Trophoblast cell (in vitro differentiated cells and primary cell): ENCODE data around the gene PANX1.

Experiments
- DNase-seq, 2 donors: peaks; one replicate each; pipeline ENCODE4 v3.0.0-alpha.2; 2016
- H2AFZ ChIP-seq: 2 replicates; pipeline ENCODE4 v1.6.1; 2013; ENCODE audit warnings: low read length, moderate library complexity, mild to moderate bottlenecking; ENCODE audit not compliant: insufficient read depth, poor library complexity
- H2AK5ac ChIP-seq: 2 replicates; pipeline ENCODE4 v1.6.1; 2013; ENCODE audit warnings: mild to moderate bottlenecking, low read length
- H2BK120ac ChIP-seq: 2 replicates; pipeline ENCODE4 v1.6.1; 2013; ENCODE audit warnings: low read length, mild to moderate bottlenecking, moderate library complexity; ENCODE audit not compliant: insufficient read depth, poor library complexity
- H2BK12ac ChIP-seq: 2 replicates; pipeline ENCODE4 v1.6.1; 2013; ENCODE audit warnings: mild to moderate bottlenecking, low read length, moderate library complexity
- H2BK5ac ChIP-seq: 2 replicates; pipeline ENCODE4 v1.6.1; 2013; ENCODE audit warnings: low read length, low read depth, moderate library complexity, mild to moderate bottlenecking; ENCODE audit not compliant: poor library complexity
- H3K14ac ChIP-seq: 2 replicates; pipeline ENCODE4 v1.6.1; 2013; ENCODE audit warnings: mild to moderate bottlenecking, low read length
- H3K18ac ChIP-seq: 2 replicates; pipeline ENCODE4 v1.6.1; 2013; ENCODE audit warnings: mild to moderate bottlenecking, low read length
- H3K23ac ChIP-seq: 2 replicates; pipeline ENCODE4 v1.6.1; 2013; ENCODE audit warnings: low read length
- H3K27ac ChIP-seq: 2 replicates; pipeline ENCODE4 v1.5.1; 2013; ENCODE audit warnings: low read depth, mild to moderate bottlenecking, inconsistent platforms, low read length, moderate library complexity
- H3K27me3 ChIP-seq: 2 replicates; pipeline ENCODE4 v1.6.1; 2013; ENCODE audit warnings: inconsistent platforms, mild to moderate bottlenecking, low read length, moderate library complexity; ENCODE audit not compliant: insufficient read depth
- H3K36me3 ChIP-seq, 2 experiments: 1 replicate in 1 of 2; 2 replicates in 1 of 2; pipeline ENCODE4 v1.6.1; 2013; ENCODE audit warnings: low read length in 2 of 2, mild to moderate bottlenecking in 2 of 2, moderate library complexity in 1 of 2; ENCODE audit not compliant: insufficient read depth in 2 of 2, control insufficient read depth in 1 of 2
- H3K4ac ChIP-seq: 2 replicates; pipeline ENCODE4 v1.6.1; 2013; ENCODE audit warnings: low read depth, mild to moderate bottlenecking, low read length, moderate library complexity
- H3K4me1 ChIP-seq, 2 experiments: 1 replicate in 1 of 2; 2 replicates in 1 of 2; pipeline ENCODE4 v1.6.1; 2013; ENCODE audit warnings: low read length in 2 of 2, mild to moderate bottlenecking in 2 of 2, moderate library complexity in 1 of 2; ENCODE audit not compliant: insufficient read depth in 2 of 2, control insufficient read depth in 1 of 2
- H3K4me2 ChIP-seq: 2 replicates; pipeline ENCODE4 v1.6.1; 2013; ENCODE audit warnings: inconsistent platforms, mild to moderate bottlenecking, low read length, moderate library complexity
- H3K4me3 ChIP-seq: 2 replicates; pipeline ENCODE4 v1.5.1; 2013; ENCODE audit warnings: mild to moderate bottlenecking, low read depth, low read length, inconsistent platforms
- H3K79me1 ChIP-seq: one replicate; pipeline ENCODE4 v1.6.1; 2013; ENCODE audit warnings: low read length
- H3K79me2 ChIP-seq: 2 replicates; pipeline ENCODE4 v1.6.1; 2013; ENCODE audit warnings: low read length, mild to moderate bottlenecking; ENCODE audit not compliant: control insufficient read depth, insufficient read depth, poor library complexity
- H3K9ac ChIP-seq: 2 replicates; pipeline ENCODE4 v1.6.1; 2013; ENCODE audit warnings: mild to moderate bottlenecking, low read length
- H3K9me3 ChIP-seq: 2 replicates; pipeline ENCODE4 v1.6.1; 2013; ENCODE audit warnings: low read depth, mild to moderate bottlenecking, control low read depth, inconsistent platforms, low read length; ENCODE audit not compliant: insufficient read depth
- H4K12ac ChIP-seq: 2 replicates; pipeline ENCODE4 v1.6.1; 2013; ENCODE audit warnings: low read depth, mild to moderate bottlenecking, low read length, moderate library complexity
- H4K8ac ChIP-seq: 2 replicates; pipeline ENCODE4 v1.6.1; 2013; ENCODE audit warnings: low read depth, mild to moderate bottlenecking, low read length, moderate library complexity
- H4K91ac ChIP-seq: one replicate; pipeline ENCODE4 v1.6.1; 2013; ENCODE audit warnings: low read depth, mild to moderate bottlenecking, low read length, moderate library complexity
- WGBS: extraction: QIAGEN DNeasy Blood & Tissue Kit; methylation state at CpG from one replicate; pipeline ENCODE4 v1.1.7; 2013; ENCODE audit warnings: missing lambda C conversion rate; ENCODE audit not compliant: insufficient read length, insufficient coverage; ENCODE audit errors: extremely low coverage; 5-methylcytosine and 5-hydroxymethylcytosine counted together

Gene PANX1

DNA sequence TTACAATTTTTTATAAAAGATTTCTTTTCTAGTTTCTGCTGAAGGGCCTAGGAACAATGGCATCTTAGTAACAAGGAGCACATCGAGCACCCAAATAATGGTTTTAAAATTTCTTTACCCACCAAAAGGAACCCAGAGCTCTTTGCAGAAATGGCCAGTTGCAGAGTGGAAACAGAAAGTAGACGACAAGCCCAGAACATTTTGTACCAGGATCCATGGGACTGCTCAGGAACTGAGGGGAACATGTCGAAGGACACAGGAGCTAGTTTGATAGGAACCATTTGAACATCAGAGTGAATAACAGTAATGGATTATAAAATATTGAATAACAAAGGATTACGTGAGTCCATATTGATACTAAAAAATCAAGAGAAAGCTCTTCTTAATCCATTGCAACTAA lies 17.3 kb downstream of the PANX1 start:
- Histone ChIP-seq H2AK5ac (no peak overlapping the region), H3K14ac (no peak overlapping the region), H3K4ac (no peak overlapping the region), H2AFZ (no peak overlapping the region), H3K4me1 (peaks cover 17 to 21% of the 10 kb centered on the region in 2 experiments), H3K4me3 (no peak overlapping the region), H3K23ac (no peak overlapping the region), H3K79me1 (no peaks in the 10 kb centered on the region), H2BK120ac (no peak overlapping the region), H4K12ac (no peak overlapping the region), H3K27me3 (no peaks in the 10 kb centered on the region), H4K8ac (no peak overlapping the region), H3K9me3 (no peaks in the 10 kb centered on the region), H2BK12ac (no peak overlapping the region), H2BK5ac (no peak overlapping the region), H3K18ac (no peak overlapping the region), H3K4me2 (no peak overlapping the region), H3K36me3 (no peaks in the 10 kb centered on the region), H3K9ac (no peak overlapping the region), H3K27ac (no peak overlapping the region), H3K79me2 (no peaks in the 10 kb centered on the region), H4K91ac (no peak overlapping the region)
- no CpG with 5 or more reads among the region's 4 CpGs for WGBS
- DNase-seq: no peak

DNA sequence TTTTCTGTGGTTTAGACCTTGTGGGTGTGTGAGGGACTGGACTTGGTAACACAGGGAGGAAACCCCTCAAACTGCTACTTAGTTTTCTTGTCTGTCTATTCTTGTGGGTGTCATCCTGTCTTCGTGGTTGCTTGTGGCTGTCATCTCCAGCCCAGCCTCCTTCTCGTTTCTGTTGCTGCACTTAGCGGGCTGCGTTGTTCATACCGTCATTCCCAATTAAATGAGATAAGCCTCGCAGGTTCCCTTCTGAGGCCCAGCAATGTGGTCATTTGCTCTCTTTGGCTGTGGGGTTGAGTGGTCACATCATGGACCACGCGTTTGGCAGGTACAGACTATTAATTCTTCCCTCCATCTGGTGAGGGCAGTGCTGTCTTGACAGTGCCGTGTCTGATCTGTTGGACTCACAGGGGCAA lies 18.8 kb downstream of the PANX1 start:
- no peak overlapping the region for H2BK12ac ChIP-seq
- no CpG with 5 or more reads among the region's 9 CpGs for WGBS

DNA sequence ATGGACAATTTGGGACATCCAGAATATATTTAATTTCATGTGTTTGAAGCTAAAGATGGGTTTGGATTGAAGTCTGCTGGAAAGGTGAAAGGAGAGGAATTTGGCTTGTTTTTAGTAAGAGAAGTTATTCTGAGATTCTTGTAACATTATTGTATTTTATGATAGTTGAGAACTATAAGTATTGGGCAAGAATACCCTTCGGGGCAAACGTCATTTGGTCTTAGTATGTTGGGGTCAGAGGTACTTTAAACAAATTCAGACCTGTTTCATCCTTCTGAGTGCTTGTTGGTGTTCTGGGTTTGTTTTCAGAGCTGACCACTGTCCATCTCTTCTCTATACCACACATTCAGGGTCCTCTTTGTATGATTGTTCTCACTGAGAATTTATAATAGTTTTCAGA lies 19.5 kb downstream of the PANX1 start:
- no peak overlapping the region for H3K14ac ChIP-seq

More for the DNA sequence above, 18.8 kb downstream of the PANX1 start:
- no peak overlapping the region for H3K14ac ChIP-seq
- no peak overlapping the region for H3K23ac ChIP-seq
- no peak overlapping the region for H3K4me2 ChIP-seq
- H2BK5ac ChIP-seq: no peak overlapping the region
- no peak overlapping the region for H4K91ac ChIP-seq
- H3K9ac ChIP-seq: no peak overlapping the region
- H3K9me3 ChIP-seq: no peaks in the 10 kb centered on the region
- no peaks in the 10 kb centered on the region for H3K27me3 ChIP-seq
- H4K12ac ChIP-seq: no peak overlapping the region
- no peaks in the 10 kb centered on the region for H3K79me2 ChIP-seq
- H3K4me1 ChIP-seq: peaks cover 13 to 15% of the 10 kb centered on the region in 2 experiments
- no peaks in the 10 kb centered on the region for H3K79me1 ChIP-seq
- H3K4ac ChIP-seq: no peak overlapping the region
- H3K27ac ChIP-seq: no peak overlapping the region
- no peaks in the 10 kb centered on the region for H3K36me3 ChIP-seq
- no peak overlapping the region for H2AFZ ChIP-seq
- DNase-seq: no peak
- H4K8ac ChIP-seq: no peak overlapping the region
- no peak overlapping the region for H3K4me3 ChIP-seq
- H2BK120ac ChIP-seq: no peak overlapping the region
- no peak overlapping the region for H3K18ac ChIP-seq
- H2AK5ac ChIP-seq: no peak overlapping the region

DNA sequence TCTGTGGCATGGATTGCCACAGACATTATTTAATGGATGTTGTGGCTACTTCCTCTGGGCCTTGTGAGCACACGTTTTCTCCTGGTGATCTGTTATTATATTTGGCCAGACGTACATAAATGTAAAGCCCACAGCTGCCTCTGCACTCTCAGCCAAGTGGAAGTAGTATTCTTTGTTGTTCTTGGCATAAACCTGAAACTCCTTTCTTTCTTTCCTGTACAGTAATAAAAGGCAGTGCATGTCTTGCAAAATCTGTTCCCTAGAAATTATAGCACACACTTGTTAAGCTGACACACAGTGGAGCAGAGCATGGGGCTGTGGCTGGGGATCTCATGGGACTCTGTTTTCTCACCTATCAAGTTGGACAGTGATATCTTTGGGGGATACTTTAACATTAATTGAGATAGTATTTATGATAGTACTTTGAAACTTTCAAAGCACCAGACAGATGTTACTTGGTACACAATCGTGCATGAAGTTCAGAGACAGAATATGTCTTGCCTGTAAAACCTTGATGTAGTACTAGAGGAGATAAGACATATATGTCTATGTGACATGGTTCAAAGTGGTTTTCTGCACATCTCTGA lies 20.9 kb downstream of the PANX1 start:
- no peak overlapping the region for H3K14ac ChIP-seq
- no peaks in the 10 kb centered on the region for H3K79me2 ChIP-seq
- no peak overlapping the region for H3K4me3 ChIP-seq
- no peaks in the 10 kb centered on the region for H3K79me1 ChIP-seq
- DNase-seq: no peak
- H3K9ac ChIP-seq: no peak overlapping the region
- H4K8ac ChIP-seq: no peak overlapping the region
- H3K27ac ChIP-seq: no peak overlapping the region
- no peak overlapping the region for H2BK5ac ChIP-seq
- no peak overlapping the region for H4K12ac ChIP-seq
- no peak overlapping the region for H2AFZ ChIP-seq
- H2BK120ac ChIP-seq: no peak overlapping the region
- no peak overlapping the region for H3K4ac ChIP-seq
- H3K18ac ChIP-seq: no peak overlapping the region
- no peak overlapping the region for H4K91ac ChIP-seq
- no peaks in the 10 kb centered on the region for H3K36me3 ChIP-seq
- H2BK12ac ChIP-seq: no peak overlapping the region
- peaks cover 9 to 10% of the 10 kb centered on the region in 2 experiments for H3K4me1 ChIP-seq
- H3K23ac ChIP-seq: no peak overlapping the region
- no peak overlapping the region for H3K4me2 ChIP-seq
- H3K27me3 ChIP-seq: no peaks in the 10 kb centered on the region
- no peaks in the 10 kb centered on the region for H3K9me3 ChIP-seq
- H2AK5ac ChIP-seq: no peak overlapping the region
- WGBS: no CpG with 5 or more reads among the region's 3 CpGs

More for the DNA sequence above, 19.5 kb downstream of the PANX1 start:
- no peak overlapping the region for H3K4me3 ChIP-seq
- H3K27ac ChIP-seq: no peak overlapping the region
- H2AK5ac ChIP-seq: no peak overlapping the region
- H2AFZ ChIP-seq: no peak overlapping the region
- H3K4me1 ChIP-seq: peaks cover 13 to 14% of the 10 kb centered on the region in 2 experiments
- H2BK120ac ChIP-seq: no peak overlapping the region
- no peaks in the 10 kb centered on the region for H3K9me3 ChIP-seq
- H3K4me2 ChIP-seq: no peak overlapping the region
- no CpG with 5 or more reads among the region's 2 CpGs for WGBS
- no peaks in the 10 kb centered on the region for H3K36me3 ChIP-seq
- no peak overlapping the region for H4K8ac ChIP-seq
- H3K18ac ChIP-seq: no peak overlapping the region
- no peak overlapping the region for H2BK5ac ChIP-seq
- H3K23ac ChIP-seq: no peak overlapping the region
- H4K91ac ChIP-seq: no peak overlapping the region
- DNase-seq: peak in 1 of 2 donors; percentile 19
- H2BK12ac ChIP-seq: no peak overlapping the region
- H3K4ac ChIP-seq: no peak overlapping the region
- H3K9ac ChIP-seq: no peak overlapping the region
- H3K79me1 ChIP-seq: no peaks in the 10 kb centered on the region
- no peaks in the 10 kb centered on the region for H3K27me3 ChIP-seq
- no peaks in the 10 kb centered on the region for H3K79me2 ChIP-seq
- H4K12ac ChIP-seq: no peak overlapping the region
